ENCODE measurements around the gene GRK5. TPM values are rescaled to one million over a fixed set of nuclear protein-coding genes. Genes with fewer than 3 reads are reported as not detected.
A peak's percentile ranks its signal among the peaks of the same experiment; 100 is the strongest.

GRK5 gene
- total RNA-seq, 1 experiment from 2014 or later = 29.0 TPM

DNA sequence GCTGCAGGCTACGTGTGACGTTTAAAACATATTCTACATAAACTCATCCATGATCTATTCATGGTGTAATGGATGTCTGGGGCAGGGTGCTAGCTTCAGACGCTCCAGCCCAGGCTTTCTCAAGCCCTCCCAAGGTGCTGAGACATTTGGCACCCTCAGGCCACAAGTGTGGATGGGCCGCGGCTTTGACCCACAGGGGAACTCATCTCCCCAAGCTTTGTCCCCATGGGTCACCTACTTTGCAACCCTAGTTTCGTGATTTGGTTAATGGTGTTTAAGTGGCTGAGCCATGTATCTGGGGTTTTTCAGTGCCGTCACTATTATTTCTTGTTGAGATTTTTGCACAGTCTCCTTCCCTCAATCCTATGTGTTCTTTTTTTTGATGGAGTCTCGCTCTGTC, 66.0 kb downstream of the GRK5 start:
- Histone ChIP-seq H3K9me3 (ENCODE audit: control insufficient read depth, insufficient read depth, low read depth, low read length) (no peaks in the 10 kb centered on the region), H3K4me3 (ENCODE audit: low read depth in 2 of 2, low read length in 2 of 2) (no peak overlapping the region), H3K4me1 (ENCODE audit: control insufficient read depth, insufficient read depth, low read length) (peaks cover 61% of the 10 kb centered on the region), H3K27me3 (ENCODE audit: control insufficient read depth, insufficient read depth, low read length) (no peaks in the 10 kb centered on the region), H3K27ac (ENCODE audit: low read length) (no peak overlapping the region), H3K36me3 (ENCODE audit: control insufficient read depth, insufficient read depth, low read length) (no peaks in the 10 kb centered on the region)
- ChIA-PET CTCF (no interaction called here), POLR2A (no interaction called here)
- in situ Hi-C loops (cut with HindIII; ENCODE audit: low pct_unique_long_range_greater_than_20kb, low sequenced_read_pairs) = no loop called here
- intact Hi-C loops (cut with micrococcal nuclease; ENCODE audit: unreplicated experiment) = no loop called here
- ATAC-seq (no peak), DNase-seq (ENCODE audit: low read depth, low spot score) (no peak)
- no TSS peak for BruUV-seq (replicated peaks)
- TF ChIP-seq REST (IDR thresholded peaks at IDR 0.05; ENCODE audit: insufficient read depth in 1 of 2, low read depth in 2 of 2, low read length in 1 of 2) (no peak), TCF7L2 (IDR thresholded peaks at IDR 0.05; ENCODE audit: low read depth, low read length) (no peak), SIN3A (IDR thresholded peaks at IDR 0.05; ENCODE audit: borderline replicate concordance, insufficient read depth, low read depth, low read length) (no peak), POLR2AphosphoS5 (IDR thresholded peaks at IDR 0.05; ENCODE audit: low read depth, low read length) (no peak)
- TF ChIP-seq, protein P1, sequence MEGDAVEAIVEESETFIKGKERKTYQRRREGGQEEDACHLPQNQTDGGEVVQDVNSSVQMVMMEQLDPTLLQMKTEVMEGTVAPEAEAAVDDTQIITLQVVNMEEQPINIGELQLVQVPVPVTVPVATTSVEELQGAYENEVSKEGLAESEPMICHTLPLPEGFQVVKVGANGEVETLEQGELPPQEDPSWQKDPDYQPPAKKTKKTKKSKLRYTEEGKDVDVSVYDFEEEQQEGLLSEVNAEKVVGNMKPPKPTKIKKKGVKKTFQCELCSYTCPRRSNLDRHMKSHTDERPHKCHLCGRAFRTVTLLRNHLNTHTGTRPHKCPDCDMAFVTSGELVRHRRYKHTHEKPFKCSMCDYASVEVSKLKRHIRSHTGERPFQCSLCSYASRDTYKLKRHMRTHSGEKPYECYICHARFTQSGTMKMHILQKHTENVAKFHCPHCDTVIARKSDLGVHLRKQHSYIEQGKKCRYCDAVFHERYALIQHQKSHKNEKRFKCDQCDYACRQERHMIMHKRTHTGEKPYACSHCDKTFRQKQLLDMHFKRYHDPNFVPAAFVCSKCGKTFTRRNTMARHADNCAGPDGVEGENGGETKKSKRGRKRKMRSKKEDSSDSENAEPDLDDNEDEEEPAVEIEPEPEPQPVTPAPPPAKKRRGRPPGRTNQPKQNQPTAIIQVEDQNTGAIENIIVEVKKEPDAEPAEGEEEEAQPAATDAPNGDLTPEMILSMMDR (IDR thresholded peaks at IDR 0.05) = no peak

DNA sequence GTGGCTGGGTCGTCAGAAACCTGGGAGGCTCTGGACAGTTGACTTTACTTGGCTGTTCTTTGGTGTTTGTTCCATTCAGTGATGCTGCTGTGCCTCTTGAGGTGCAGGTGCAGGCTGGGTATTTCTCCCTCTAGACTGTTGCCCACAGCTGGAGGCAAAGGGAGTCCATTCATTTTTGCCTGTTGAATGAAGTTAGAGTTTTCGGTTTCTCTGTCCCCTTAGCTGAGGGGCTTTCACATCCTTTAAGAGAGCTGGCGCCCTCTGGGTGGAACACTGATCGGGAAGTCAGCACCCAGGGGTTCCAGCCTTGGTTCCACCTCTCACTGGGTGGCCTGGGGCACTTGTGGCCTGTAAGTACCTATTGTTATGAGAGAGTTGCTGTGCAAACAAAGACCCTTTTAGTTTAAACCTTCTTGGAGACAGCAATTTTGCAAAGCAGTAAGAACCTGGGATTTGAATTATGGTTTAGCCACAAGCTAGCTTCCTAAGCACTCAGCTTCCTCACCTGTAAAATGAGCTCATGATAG, 67.2 kb downstream of the GRK5 start:
- Histone ChIP-seq H3K36me3 (ENCODE audit: control insufficient read depth, insufficient read depth, low read length) (no peaks in the 10 kb centered on the region), H3K4me3 (ENCODE audit: low read depth in 2 of 2, low read length in 2 of 2) (no peak overlapping the region), H3K27ac (ENCODE audit: low read length) (peak overlapping the region; percentile 42), H3K4me1 (ENCODE audit: control insufficient read depth, insufficient read depth, low read length) (peaks cover 54% of the 10 kb centered on the region), H3K27me3 (ENCODE audit: control insufficient read depth, insufficient read depth, low read length) (no peaks in the 10 kb centered on the region), H3K9me3 (ENCODE audit: control insufficient read depth, insufficient read depth, low read depth, low read length) (no peaks in the 10 kb centered on the region)
- POLR2A ChIA-PET = no interaction called here
- in situ Hi-C loops (cut with HindIII; ENCODE audit: low pct_unique_long_range_greater_than_20kb, low sequenced_read_pairs) = no loop called here
- intact Hi-C loops (cut with micrococcal nuclease; ENCODE audit: unreplicated experiment) = no loop called here
- ATAC-seq (no peak), DNase-seq (ENCODE audit: low read depth, low spot score) (no peak)
- no TSS peak for BruUV-seq (replicated peaks)
- CTCF ChIA-PET = interaction anchor here (0.5 kb wide), 1 partner anchor 47 kb away, joined by 3 read pairs; no protein-coding TSS in a partner anchor
- TF ChIP-seq, protein P1 (IDR thresholded peaks at IDR 0.05) = no peak
- TF ChIP-seq TCF7L2 (IDR thresholded peaks at IDR 0.05; ENCODE audit: low read depth, low read length) = no peak
- TF ChIP-seq SIN3A (IDR thresholded peaks at IDR 0.05; ENCODE audit: borderline replicate concordance, insufficient read depth, low read depth, low read length) = no peak
- TF ChIP-seq POLR2AphosphoS5 (IDR thresholded peaks at IDR 0.05; ENCODE audit: low read depth, low read length) = no peak

Measured in Panc1 (cell line).